ENCODE measurements around the gene TMPRSS7.
A peak's percentile ranks its signal among the peaks of the same experiment; 100 is the strongest.

TMPRSS7 gene, protein sequence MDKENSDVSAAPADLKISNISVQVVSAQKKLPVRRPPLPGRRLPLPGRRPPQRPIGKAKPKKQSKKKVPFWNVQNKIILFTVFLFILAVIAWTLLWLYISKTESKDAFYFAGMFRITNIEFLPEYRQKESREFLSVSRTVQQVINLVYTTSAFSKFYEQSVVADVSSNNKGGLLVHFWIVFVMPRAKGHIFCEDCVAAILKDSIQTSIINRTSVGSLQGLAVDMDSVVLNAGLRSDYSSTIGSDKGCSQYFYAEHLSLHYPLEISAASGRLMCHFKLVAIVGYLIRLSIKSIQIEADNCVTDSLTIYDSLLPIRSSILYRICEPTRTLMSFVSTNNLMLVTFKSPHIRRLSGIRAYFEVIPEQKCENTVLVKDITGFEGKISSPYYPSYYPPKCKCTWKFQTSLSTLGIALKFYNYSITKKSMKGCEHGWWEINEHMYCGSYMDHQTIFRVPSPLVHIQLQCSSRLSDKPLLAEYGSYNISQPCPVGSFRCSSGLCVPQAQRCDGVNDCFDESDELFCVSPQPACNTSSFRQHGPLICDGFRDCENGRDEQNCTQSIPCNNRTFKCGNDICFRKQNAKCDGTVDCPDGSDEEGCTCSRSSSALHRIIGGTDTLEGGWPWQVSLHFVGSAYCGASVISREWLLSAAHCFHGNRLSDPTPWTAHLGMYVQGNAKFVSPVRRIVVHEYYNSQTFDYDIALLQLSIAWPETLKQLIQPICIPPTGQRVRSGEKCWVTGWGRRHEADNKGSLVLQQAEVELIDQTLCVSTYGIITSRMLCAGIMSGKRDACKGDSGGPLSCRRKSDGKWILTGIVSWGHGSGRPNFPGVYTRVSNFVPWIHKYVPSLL

DNA sequence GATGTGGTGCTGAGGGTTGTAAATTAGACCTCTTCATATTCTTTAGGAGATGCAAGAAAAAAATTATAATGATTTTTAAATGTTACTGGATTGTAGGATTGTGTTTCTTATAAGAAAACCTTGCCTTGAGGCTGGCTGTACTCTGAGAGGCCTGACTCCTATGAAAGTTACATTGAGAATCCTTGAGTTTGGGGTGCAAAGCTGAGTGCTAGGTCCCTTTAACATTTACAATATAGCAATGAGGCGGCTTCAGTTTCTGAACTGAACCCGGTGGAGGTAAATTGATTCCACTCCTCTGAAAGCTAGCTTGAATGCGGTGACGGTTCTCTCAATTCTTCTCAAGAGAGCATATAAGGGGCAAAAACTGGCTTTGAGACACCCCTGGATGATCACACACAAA, at the start of gene TMPRSS7:
Gene TMPRSS7, plus strand, starts transcription at position 301 of the 400 bp plus-strand sequence. CDS start 110 bp downstream, outside the sequence.
- no peak for DNase-seq (ENCODE audit: low read depth in 2 of 2)

- DNase-seq (ENCODE audit: low read depth in 2 of 2) = no peak
Measured at GRCh38 chr3:111986800-111987199, 47.7 kb upstream of the TMPRSS7 start.

DNA sequence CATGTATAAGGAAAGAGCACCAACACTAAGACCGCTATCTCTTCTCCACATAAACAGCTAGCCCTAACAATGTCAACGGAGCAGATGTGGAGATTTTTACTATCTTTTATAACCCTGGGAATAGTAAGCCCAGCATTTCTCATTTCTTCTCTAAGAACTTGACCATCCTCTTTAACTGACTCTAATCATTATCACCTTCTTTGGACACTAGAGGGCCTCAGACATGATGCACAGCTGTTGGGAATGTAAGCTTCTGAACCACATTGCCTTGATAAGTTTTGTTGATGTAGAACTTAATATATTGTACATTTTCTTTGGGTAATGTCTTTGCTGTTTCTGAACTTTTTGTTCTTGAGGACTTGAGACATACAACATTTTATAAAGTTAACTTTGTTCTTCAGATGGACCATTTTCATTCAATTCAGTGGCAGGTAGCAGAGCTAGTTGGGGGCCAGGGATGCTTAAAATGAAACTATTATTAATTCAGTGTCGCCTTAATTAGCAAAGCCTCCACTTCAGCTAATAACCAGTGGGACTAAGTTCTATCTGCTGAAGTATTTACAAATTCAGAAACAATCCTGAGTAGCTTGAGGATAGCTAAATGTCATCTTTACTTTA, 45.4 kb upstream of the TMPRSS7 start:
- DNase-seq (ENCODE audit: low read depth in 2 of 2) = no peak

DNA sequence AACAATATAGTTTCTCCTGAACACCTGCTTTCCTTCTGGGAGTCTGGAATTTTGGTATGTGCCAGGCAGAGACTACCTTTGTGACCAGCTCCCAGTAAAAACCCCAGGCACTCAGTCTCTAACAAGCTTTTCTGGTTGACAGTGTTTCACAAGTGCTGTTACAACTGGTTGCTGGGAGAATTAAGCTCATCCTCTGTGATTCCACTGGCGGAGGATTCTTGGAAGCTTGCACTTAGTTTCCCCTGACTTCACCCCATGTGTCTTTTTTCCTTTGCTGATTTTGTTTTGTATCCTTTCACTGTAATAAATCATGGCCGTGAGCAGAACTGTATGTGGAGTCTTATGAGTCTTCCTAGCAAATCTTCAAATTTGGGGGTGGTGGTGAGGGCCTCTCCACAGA, 41.5 kb upstream of the TMPRSS7 start:
- DNase-seq (ENCODE audit: low read depth in 2 of 2) = no peak

- DNase-seq (ENCODE audit: low read depth in 2 of 2) = no peak
Measured at GRCh38 chr3:111998636-111999483, 35.7 kb upstream of the TMPRSS7 start, which contains the start of gene TAGLN3. TAGLN3 (plus strand) TSS chr3:111998922; CDS start chr3:111999423, 501 bp downstream.

GRCh38 chr3:111999484-112000324, 34.8 kb upstream of the TMPRSS7 start:
- DNase-seq (ENCODE audit: low read depth in 2 of 2) = no peak

DNA sequence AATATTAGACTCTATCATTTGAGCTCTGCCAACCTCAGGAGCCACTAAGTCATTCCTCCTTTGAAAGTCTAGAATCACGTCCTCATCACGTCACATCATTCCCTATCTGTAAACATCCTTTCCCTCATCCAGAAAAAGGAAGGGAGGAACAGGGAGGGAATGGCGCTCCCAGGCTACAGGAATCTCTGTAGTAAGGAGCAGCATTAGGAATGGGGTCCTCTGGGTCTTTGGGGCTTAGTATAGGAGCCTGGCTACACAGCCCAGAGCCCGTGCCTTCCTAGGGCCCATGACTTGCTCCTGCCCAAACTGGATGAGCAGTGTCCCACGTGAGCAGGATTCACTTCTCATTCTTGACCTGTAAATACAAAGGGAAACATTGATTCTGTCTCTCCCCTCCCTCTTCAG, 34.2 kb upstream of the TMPRSS7 start:
- no peak for DNase-seq (ENCODE audit: low read depth in 2 of 2)

DNA sequence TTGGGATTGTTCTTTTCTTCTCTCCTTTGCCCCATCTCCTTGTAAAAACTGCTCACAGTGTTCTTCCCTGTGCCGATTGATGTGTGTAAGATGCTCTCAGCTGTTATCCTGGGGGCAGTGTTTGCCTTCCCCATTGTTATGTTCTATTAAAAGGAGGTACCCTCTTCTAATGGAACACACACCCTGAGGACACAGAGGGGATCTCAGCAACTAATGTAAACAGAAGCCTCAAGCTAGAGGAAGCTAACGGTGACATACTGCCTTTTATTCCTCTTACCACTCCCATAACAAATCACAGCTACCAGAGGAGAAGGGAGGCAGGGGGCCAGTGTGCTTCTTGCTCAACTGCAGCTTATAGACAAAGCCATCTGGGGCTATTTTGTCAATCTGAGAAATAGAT, 33.6 kb upstream of the TMPRSS7 start:
- no peak for DNase-seq (ENCODE audit: low read depth in 2 of 2)

GRCh38 chr3:112001526-112001925, 33.0 kb upstream of the TMPRSS7 start:
- DNase-seq (ENCODE audit: low read depth in 2 of 2) = no peak

DNA sequence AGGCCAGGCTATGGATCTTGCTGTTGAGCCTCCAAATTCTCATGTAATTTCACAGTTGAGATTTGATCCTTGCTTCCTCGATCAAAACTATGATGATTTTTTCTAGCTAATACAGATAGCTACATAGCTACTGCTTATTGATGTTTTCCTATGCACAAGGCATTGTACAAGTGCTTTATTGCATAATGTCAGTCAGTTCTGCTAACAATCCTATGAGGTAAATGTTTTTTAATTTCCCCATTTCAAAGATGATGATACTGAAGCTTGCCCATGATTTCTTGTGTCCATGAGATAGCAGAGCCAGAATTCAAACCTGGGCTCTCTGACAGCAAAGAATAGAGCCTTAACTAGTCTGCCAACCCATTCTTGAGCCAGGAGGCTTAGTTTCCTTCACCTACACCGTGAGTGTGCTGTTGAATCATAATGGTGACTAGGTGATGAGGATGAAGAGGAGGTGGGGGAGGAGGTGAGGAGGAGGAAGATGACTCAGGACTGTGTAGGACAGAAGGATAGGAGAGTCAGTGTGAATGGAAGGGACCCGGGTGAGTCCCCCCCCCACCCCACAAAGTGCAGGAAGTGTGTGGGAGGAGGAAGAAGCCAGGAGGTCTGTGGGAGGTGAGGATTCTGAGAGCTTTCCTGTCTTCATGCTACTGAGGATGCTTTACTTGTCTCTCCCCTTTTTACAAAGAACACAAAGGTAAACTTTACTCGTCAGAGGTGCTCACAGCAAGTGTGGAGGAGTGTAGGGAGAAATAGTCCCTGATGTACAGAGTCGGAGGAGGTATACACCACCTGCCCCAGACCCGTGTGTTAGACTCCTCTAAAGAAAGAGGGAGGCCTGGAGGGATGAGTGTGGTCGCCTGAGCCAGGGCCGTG, 32.2 kb upstream of the TMPRSS7 start:
- DNase-seq (ENCODE audit: low read depth in 2 of 2) = peak; percentile 39 to 58

DNA sequence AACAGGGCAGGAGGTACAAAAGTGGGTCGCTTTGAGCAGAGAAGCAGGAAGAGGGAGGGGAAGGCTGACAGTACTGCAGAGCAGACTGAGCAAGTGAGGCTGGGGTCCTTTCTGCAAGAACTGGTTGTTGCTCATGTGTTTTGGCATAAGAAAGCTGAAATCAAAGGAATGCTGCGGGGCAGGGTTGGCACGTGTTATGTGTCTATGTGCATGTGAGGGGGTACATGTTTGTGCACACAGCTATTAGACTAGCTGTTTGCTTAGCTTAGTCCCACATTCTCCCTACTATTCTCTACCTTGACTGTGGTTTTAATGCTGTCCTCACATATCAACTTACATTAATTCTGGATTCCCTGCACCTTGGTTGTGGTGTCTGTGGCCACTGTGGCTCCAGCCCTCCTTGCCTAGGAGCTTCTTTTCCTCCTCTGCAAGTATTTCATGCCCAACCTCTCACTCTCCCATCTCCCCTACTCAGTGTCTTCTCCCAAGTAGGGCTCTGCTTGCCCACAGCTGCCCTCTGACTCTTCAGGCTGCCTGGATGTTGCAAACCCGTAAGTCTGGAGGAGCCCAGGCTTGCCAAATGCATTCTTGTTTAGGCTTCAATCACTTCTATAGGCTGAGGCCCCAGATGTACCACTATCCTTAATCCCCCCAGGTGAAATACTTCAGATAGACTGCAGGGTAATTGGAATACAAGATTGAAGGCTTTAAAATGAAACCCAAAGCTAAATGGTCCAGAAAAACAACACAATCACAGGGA, 31.0 kb upstream of the TMPRSS7 start:
- no peak for DNase-seq (ENCODE audit: low read depth in 2 of 2)

DNA sequence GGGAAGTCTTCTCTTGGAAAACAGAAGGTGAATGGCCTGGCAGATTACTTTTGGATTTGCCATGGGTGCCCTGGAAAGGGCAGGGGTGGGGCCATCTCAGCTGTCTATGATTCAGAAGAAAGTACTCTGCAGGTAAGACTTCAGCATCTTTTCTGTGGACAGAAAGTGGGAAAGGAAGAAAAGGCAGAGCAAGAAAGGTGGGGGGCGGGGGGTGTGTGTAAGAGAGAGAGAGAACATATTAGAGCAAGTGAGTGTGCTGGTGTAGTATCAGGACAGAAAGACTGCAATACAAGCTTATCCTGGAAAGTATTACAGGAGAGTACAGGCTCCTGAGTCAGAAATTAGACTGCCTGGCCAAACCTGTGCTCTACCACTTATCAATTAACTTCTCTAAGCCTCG, 30.3 kb upstream of the TMPRSS7 start:
- no peak for DNase-seq (ENCODE audit: low read depth in 2 of 2)

GRCh38 chr3:112004669-112005068, 29.9 kb upstream of the TMPRSS7 start:
- no peak for DNase-seq (ENCODE audit: low read depth in 2 of 2)

GRCh38 chr3:112005091-112005672, 29.4 kb upstream of the TMPRSS7 start:
- no peak for DNase-seq (ENCODE audit: low read depth in 2 of 2)

DNA sequence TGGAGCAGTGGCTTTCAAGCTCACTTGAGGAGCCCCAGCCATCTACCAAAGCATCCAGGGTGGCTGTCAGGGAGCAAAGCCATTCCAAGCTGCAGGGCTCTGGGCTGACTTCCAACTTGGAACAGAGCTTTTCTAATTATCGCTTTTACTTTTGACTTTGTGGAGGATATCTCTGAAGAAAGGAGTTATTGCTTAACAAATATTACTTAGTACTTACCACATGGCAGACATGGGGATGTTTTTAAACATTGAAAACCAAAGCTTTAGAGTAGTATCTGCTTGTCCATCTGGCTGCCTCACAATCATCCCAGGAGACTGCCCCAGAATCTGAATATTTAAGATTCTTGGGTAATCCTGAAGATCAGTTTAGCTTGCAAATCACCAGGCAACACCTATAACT, 26.9 kb upstream of the TMPRSS7 start:
- DNase-seq (ENCODE audit: low read depth in 2 of 2) = no peak

DNA sequence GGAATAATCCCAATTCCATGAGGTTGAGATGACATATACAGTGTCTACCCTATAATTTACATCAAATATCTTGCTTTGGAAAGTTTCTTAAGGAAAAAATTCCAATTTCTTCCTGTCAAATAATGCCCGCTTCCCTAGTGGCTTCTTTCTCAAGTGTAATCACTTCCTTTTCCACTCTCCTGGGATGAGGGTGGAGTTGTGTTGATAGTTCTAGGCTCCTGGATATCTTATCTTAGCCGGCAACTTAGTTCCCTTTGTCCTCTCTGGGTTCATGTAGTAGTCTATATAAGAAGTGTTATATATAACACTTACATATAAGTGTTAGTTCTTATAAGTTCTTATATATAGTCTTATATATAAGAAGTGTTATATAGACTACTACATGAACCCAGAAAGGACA, 24.9 kb upstream of the TMPRSS7 start:
- no peak for DNase-seq (ENCODE audit: low read depth in 2 of 2)

DNA sequence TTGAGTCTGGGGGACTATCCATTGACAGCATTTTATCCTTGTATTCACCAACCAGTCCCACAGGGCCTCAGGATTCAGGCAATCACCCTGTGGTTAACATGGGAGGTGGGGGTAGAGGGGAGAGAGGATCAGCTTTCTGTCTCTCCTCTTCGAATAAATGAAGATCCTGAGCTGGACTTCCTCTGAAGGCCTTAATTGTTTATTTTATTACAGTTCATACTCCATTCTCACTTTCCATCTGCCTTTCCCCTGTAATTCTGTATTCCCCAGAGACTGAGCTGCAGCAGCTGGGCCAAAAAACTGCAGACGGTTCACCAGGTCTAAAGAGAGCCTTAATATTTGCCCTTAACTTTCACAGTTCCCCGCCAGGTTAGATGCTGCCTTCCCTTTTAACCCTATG, 23.9 kb upstream of the TMPRSS7 start:
- no peak for DNase-seq (ENCODE audit: low read depth in 2 of 2)

DNA sequence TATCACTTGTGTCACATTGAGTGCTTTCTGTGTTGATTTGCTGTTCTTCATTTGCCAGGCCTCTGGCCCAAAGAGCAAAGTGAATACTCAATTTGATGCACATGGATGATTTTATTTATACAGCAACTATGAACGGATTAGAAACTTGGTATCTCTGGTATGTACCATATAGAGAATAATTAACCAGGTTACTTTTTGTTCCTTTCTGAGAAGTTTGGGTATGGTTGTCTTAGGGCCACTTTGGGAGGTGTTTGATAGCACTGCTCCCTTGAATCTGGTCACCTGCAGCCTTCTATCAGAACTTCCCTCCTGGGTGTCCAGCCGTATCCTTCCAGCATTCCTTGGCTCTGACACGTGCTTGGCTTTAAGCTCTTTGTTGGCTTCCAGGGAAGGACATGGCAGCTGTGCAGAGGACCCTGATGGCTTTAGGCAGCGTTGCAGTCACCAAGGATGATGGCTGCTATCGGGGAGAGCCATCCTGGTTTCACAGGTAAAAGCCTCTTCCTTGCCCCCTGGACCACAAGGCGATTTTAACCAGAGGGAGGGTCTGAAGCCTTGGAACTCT, 23.1 kb upstream of the TMPRSS7 start:
- no peak for DNase-seq (ENCODE audit: low read depth in 2 of 2)

Measured in activated CD8-positive, alpha-beta memory T cell treated with anti-CD3 and anti-CD28 coated beads for 4 hours (primary cell).